IMR-90 (cell line): ENCODE measurements around the gene KNCN. TPM values are rescaled to one million over a fixed set of nuclear protein-coding genes. Genes with fewer than 3 reads are reported as not detected.

Experiments used
- ATAC-seq: fragments of 200-7000 bp; cut with Tn5 transposase; 2 replicates; pipeline ENCODE4 v1.9.1; 2020; ENCODE audit warnings: low read depth, mild to moderate bottlenecking, moderate library complexity
- BruUV-seq: library from RNA; stranded (reverse); fragments of 400-500 nt; replicated peaks from 2 replicates; lab custom pipeline; 2021; lab: Mats Ljungman, UMichigan
- CTCF ChIA-PET: fragments of 300-600 bp; formaldehyde crosslinking; extraction: SDS; loops from one replicate; lab custom pipeline; 2021; ENCODE audit warnings: antibody characterized with exemption; lab: Yijun Ruan, JAX
- POLR2A ChIA-PET: fragments of 300-600 bp; sonication (Branson Sonifier 250); formaldehyde crosslinking; loops from one replicate; lab custom pipeline; 2022; ENCODE audit warnings: antibody characterized with exemption; ENCODE audit not compliant: unreplicated experiment; lab: Charles Lee
- DNase-seq: peaks from one replicate; pipeline ENCODE4 v3.0.0; 2013
- H2AFZ ChIP-seq: replicated peaks from 2 replicates; pipeline ENCODE3; 2013; ENCODE audit warnings: low read length, mild to moderate bottlenecking; ENCODE audit not compliant: poor library complexity
- H2AK5ac ChIP-seq: 2 replicates; pipeline ENCODE4 v1.6.1; 2013; ENCODE audit warnings: low read depth, low read length, inconsistent platforms
- H2AK9ac ChIP-seq: replicated peaks from 2 replicates; pipeline ENCODE3; 2013; ENCODE audit warnings: mild to moderate bottlenecking, low read depth, low read length, moderate library complexity; ENCODE audit not compliant: poor library complexity
- H2BK120ac ChIP-seq: 2 replicates; pipeline ENCODE4 v1.6.1; 2013; ENCODE audit warnings: low read depth, low read length, inconsistent platforms
- H2BK15ac ChIP-seq: 3 replicates; pipeline ENCODE4 v1.6.1; 2013; ENCODE audit warnings: low read depth, low read length, inconsistent platforms
- H2BK20ac ChIP-seq: 2 replicates; pipeline ENCODE4 v1.6.1; 2013; ENCODE audit warnings: low read depth, mild to moderate bottlenecking, inconsistent platforms, low read length, moderate library complexity
- H2BK5ac ChIP-seq: 2 replicates; pipeline ENCODE4 v1.6.1; 2013; ENCODE audit warnings: mild to moderate bottlenecking, low read depth, low read length, inconsistent platforms; ENCODE audit not compliant: poor library complexity, severe bottlenecking
- H3K14ac ChIP-seq: replicated peaks from 2 replicates; pipeline ENCODE4 v1.6.1; 2013; ENCODE audit warnings: low read depth, low read length, inconsistent platforms
- H3K18ac ChIP-seq: 2 replicates; pipeline ENCODE4 v1.6.1; 2013; ENCODE audit warnings: low read depth, low read length, control low read depth
- H3K23ac ChIP-seq: 2 replicates; pipeline ENCODE4 v1.6.1; 2013; ENCODE audit warnings: low read depth, low read length, inconsistent platforms
- H3K27ac ChIP-seq: 2 replicates; pipeline ENCODE4 v1.5.1; 2013; ENCODE audit warnings: mild to moderate bottlenecking, control low read depth, low read length; ENCODE audit not compliant: insufficient read depth
- H3K27me3 ChIP-seq: 2 replicates; pipeline ENCODE4 v1.6.1; 2013; ENCODE audit warnings: low read length; ENCODE audit not compliant: control insufficient read depth, insufficient read depth
- H3K36me3 ChIP-seq: 2 replicates; pipeline ENCODE4 v1.6.1; 2013; ENCODE audit warnings: low read length, mixed read lengths; ENCODE audit not compliant: control insufficient read depth, insufficient read depth
- H3K4ac ChIP-seq: 2 replicates; pipeline ENCODE4 v1.6.1; 2013; ENCODE audit warnings: low read depth, low read length, inconsistent platforms
- H3K4me1 ChIP-seq: 2 replicates; pipeline ENCODE4 v1.6.1; 2013; ENCODE audit warnings: low read length, mixed read lengths; ENCODE audit not compliant: control insufficient read depth, insufficient read depth
- H3K4me2 ChIP-seq: 2 replicates; pipeline ENCODE4 v1.6.1; 2013; ENCODE audit warnings: low read depth, mild to moderate bottlenecking, control low read depth, low read length, moderate library complexity
- H3K4me3 ChIP-seq: 2 replicates; pipeline ENCODE4 v1.5.1; 2013; ENCODE audit warnings: low read depth, mild to moderate bottlenecking, control low read depth, low read length, moderate library complexity; ENCODE audit not compliant: insufficient read depth
- H3K56ac ChIP-seq: 2 replicates; pipeline ENCODE4 v1.6.1; 2013; ENCODE audit warnings: low read length, inconsistent platforms; ENCODE audit not compliant: insufficient read depth; ENCODE audit errors: extremely low read depth
- H3K79me1 ChIP-seq, 2 experiments: 2 replicates each; pipeline ENCODE4 v1.6.1; 2013; ENCODE audit warnings: low read length in 2 of 2, inconsistent platforms in 1 of 2, low read depth in 1 of 2
- H3K9ac ChIP-seq: 2 replicates; pipeline ENCODE4 v1.6.1; 2013; ENCODE audit warnings: low read depth, low read length, control low read depth
- H3K9me1 ChIP-seq: 2 replicates; pipeline ENCODE4 v1.6.1; 2013; ENCODE audit warnings: low read length, inconsistent platforms; ENCODE audit not compliant: insufficient read depth
- H3K9me3 ChIP-seq: 2 replicates; pipeline ENCODE4 v1.6.1; 2013; ENCODE audit warnings: low read length; ENCODE audit not compliant: control insufficient read depth, insufficient read depth
- H4K20me1 ChIP-seq: 2 replicates; pipeline ENCODE4 v1.6.1; 2013; ENCODE audit warnings: low read length, inconsistent platforms; ENCODE audit not compliant: insufficient read depth
- H4K5ac ChIP-seq: 2 replicates; pipeline ENCODE4 v1.6.1; 2013; ENCODE audit warnings: mild to moderate bottlenecking, low read depth, low read length, control low read depth
- H4K8ac ChIP-seq, 2 experiments: 2 replicates each; pipeline ENCODE4 v1.6.1; 2013; ENCODE audit warnings: low read depth in 2 of 2, low read length in 2 of 2, control low read depth in 1 of 2, inconsistent platforms in 1 of 2
- H4K91ac ChIP-seq: 2 replicates; pipeline ENCODE4 v1.6.1; 2013; ENCODE audit warnings: low read depth, low read length, inconsistent platforms; ENCODE audit not compliant: insufficient read depth
- FOS ChIP-seq: fragments of 150-350 bp; IDR thresholded peaks from 2 replicates; pipeline ENCODE4 v1.6.1; 2016; ENCODE audit warnings: low read depth, low read length
- NFE2L2 ChIP-seq: fragments of 150-350 bp; IDR thresholded peaks from 2 replicates; pipeline ENCODE4 v1.6.1; 2016; ENCODE audit warnings: low read depth, mild to moderate bottlenecking, low read length
- POLR2A ChIP-seq: IDR thresholded peaks from 2 replicates; pipeline ENCODE4 v1.6.1; 2012; ENCODE audit warnings: mild to moderate bottlenecking, low read depth, low read length
- WGBS, 2 experiments: methylation state at CpG; one replicate each; pipeline versions ENCODE4 v1.1.5 to v1.1.7; 2013; ENCODE audit warnings: missing lambda C conversion rate in 2 of 2; ENCODE audit not compliant: insufficient read length in 1 of 2; ENCODE audit errors: extremely low coverage in 2 of 2; 5-methylcytosine and 5-hydroxymethylcytosine counted together
- dilution Hi-C: fragments of 300-500 bp; cut with HindIII; formaldehyde crosslinking; loops from one replicate; pipeline ENCODE4 v1.14.3; 2018; ENCODE audit warnings: low sequenced_read_pairs; ENCODE audit not compliant: unreplicated experiment
- in situ Hi-C: fragments of 300-500 bp; cut with MboI; formaldehyde crosslinking; loops from 3 replicates; pipeline ENCODE4 v1.14.3; 2019; ENCODE audit warnings: low sequenced_read_pairs, inconsistent platforms, mixed read lengths
- intact Hi-C: fragments of 100-400 bp; cut with micrococcal nuclease; formaldehyde crosslinking; loops from 2 replicates; pipeline ENCODE4 v1.10.0; 2022
- polyA plus RNA-seq, 3 experiments: library from polyadenylated mRNA; depleted of rRNA; stranded (reverse); fragments of >200 nt; gene quantifications; 2 replicates each; pipeline ENCODE4 v1.2.3, GENCODE V29; 2012; ENCODE audit warnings: low replicate concordance in 1 of 3
- total RNA-seq: library from RNA; depleted of rRNA; stranded (reverse); fragments of >200 nt; gene quantifications from 2 replicates; pipeline ENCODE4 v1.2.3, GENCODE V29; 2012
- TF ChIP-seq, protein P1 (sequence below): fragments of 150-350 bp; IDR thresholded peaks from 2 replicates; pipeline ENCODE4 v1.6.1; 2017; ENCODE audit warnings: mild to moderate bottlenecking, antibody characterized with exemption, low read length, low read depth

KNCN gene
- total and polyA plus RNA-seq, 2 of the 4 experiments (the other 2 are of a cell fraction): not detected

DNA sequence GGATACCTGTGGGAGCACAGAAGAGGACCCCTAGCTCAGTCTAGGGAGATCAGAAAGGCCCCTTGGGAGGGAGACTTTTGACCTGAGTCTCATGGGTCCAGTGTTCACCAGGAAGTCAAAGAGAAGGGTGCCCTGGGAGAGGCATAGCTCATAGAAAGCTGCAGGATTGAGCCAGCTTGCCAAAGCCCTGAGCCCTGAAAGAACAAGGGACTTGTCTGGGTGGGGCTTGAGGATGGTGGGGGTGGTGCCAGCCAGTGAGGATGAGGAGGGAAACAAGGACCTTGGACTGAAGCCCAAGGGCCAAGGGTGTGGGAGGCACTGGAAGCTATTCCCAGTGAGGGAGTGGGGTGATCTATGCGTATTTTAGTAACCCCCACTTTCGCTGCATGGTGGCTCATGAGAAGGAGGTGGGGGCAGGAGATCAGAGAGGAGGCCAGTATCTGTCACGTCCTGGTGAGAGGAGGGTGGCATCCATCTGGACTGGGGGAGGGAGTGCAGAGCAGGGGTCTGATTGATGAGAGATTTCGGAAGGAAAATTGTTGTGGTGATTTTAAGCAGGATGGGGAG is 33.4 kb downstream of the KNCN start:
- ChIA-PET CTCF (no interaction called here), POLR2A (no interaction called here)
- no TSS peak for BruUV-seq
- H3K56ac ChIP-seq: no peak overlapping the region
- H2BK5ac ChIP-seq: no peak overlapping the region
- peaks cover 3% of the 10 kb centered on the region for H3K9me1 ChIP-seq
- no peak for TF ChIP-seq POLR2A
- no peak for TF ChIP-seq FOS
- no peak for TF ChIP-seq NFE2L2
- TF ChIP-seq, protein P1, sequence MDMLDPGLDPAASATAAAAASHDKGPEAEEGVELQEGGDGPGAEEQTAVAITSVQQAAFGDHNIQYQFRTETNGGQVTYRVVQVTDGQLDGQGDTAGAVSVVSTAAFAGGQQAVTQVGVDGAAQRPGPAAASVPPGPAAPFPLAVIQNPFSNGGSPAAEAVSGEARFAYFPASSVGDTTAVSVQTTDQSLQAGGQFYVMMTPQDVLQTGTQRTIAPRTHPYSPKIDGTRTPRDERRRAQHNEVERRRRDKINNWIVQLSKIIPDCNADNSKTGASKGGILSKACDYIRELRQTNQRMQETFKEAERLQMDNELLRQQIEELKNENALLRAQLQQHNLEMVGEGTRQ: no peak
- no peak overlapping the region for H3K18ac ChIP-seq
- dilution Hi-C loops: no loop called here
- no peak overlapping the region for H4K91ac ChIP-seq
- 0 out of 2 replicates have a peak, but pooled peaks cover 3% of the 10 kb centered on the region for H4K20me1 ChIP-seq
- WGBS, 2 experiments: 27% methylated on average over 4 of the region's 4 CpGs; no CpG with 5 or more reads in 1 of the 2 experiments
- intact Hi-C loops: no loop called here
- no peak overlapping the region for H3K14ac ChIP-seq
- no peak overlapping the region for H3K9ac ChIP-seq
- no peak overlapping the region for H2BK120ac ChIP-seq
- H2AK9ac ChIP-seq: no peak overlapping the region
- H2BK20ac ChIP-seq: no peak overlapping the region
- no peak overlapping the region for H4K8ac ChIP-seq
- peak overlapping the region; percentile 14 for H2AFZ ChIP-seq
- H3K4me1 ChIP-seq: peaks cover 16% of the 10 kb centered on the region
- H3K23ac ChIP-seq: no peak overlapping the region
- H3K27ac ChIP-seq: no peak overlapping the region
- H3K9me3 ChIP-seq: no peaks in the 10 kb centered on the region
- no peak overlapping the region for H2AK5ac ChIP-seq
- no peak overlapping the region for H3K4me3 ChIP-seq
- in situ Hi-C loops: no loop called here
- DNase-seq (no peak), ATAC-seq (no peak)
- H3K36me3 ChIP-seq: no peaks in the 10 kb centered on the region
- no peak overlapping the region for H3K4ac ChIP-seq
- no peak overlapping the region for H4K5ac ChIP-seq
- no peak overlapping the region for H2BK15ac ChIP-seq
- H3K27me3 ChIP-seq: peaks cover 49% of the 10 kb centered on the region
- no peaks in the 10 kb centered on the region for H3K79me1 ChIP-seq
- no peak overlapping the region for H3K4me2 ChIP-seq
